ENCODE measurements around the gene IQGAP2. TPM values are rescaled to one million over a fixed set of nuclear protein-coding genes. Genes with fewer than 3 reads are reported as not detected.
"Not testable (repeated sequence)": the region's sequence is repeated elsewhere in the genome, so short reads cannot be mapped to it uniquely, and the experiment has no call there.

IQGAP2 gene
- total RNA-seq, 1 donor from 2014 or later = 2.4 TPM

DNA sequence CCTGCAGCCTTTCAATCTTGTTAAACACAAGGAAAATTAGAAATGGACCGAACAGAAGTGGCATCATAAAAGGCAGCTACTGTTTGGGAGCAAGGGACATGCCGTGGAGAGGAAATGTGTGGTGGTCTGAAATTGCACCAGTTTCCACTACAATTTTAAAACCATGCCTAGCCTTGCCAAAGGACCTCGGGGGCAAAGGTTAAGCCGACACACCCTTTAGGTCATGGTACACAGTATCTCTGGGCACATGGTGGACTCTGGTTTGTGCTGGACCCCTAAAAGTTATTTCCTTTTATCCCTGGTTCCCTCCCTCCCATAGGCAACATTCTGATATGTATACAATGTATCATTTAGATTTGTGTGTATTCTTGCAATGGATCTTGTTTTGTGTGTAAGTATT, 142.1 kb downstream of the IQGAP2 start:
- DNase-seq = no peak

DNA sequence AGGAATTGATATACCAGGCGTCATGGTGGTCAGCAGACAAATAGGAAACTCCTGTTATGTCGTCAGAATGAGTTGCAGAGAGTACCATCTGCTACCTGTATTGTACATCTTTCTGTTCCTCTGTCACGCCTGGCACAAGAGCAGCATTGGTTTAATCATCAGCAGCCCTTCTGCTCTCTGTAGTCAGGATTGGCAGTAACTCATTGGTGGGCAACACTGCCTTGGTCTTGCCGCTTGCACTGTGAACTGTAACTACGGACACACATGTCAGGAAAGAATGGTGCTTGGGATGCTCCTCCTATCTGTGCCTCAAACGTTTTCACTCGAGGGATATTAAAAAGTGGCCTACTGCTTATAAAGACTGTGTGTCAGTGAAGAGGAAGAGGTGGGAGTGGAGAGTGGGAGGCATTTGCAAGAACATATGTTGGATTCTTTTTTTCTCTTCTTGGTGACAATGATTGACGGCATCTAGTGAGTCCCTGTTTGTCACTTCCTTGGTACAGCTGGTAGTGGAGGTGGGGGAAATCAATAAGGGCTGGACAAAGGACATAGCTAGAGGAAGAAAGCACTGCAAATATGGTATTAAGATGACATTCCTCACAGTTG, 143.5 kb downstream of the IQGAP2 start:
- DNase-seq = no peak

DNA sequence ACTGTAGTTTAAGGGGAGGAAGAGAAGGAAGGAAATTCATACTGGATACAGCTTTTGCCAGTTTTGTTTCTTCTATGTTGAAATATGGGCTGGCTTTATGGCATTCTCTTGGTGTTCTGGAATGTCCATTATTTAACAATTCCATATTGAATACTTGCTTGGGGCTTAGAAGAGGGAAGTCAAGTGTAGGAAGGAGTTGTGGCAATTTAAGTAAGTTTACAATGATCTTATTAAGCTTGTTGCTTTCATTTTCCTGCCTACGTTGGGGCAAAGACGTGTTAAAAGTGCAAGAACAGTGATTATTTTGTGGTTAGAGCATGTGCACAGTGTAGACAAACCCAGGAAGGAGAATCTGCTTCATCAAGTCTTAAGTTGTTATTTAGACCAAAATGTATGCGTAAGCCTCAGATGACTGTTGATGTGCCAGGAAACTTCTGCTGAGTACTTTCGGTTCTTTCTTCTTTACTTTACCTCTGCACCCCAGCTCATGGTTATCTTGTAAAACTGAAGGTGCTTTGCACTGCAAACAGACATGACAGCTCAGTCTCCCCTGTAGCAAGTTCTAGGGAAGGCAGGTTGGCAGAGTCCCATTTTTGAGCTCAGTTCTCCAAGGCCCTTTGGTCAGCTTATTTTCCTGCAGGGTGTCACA, 144.3 kb downstream of the IQGAP2 start:
- DNase-seq = no peak

DNA sequence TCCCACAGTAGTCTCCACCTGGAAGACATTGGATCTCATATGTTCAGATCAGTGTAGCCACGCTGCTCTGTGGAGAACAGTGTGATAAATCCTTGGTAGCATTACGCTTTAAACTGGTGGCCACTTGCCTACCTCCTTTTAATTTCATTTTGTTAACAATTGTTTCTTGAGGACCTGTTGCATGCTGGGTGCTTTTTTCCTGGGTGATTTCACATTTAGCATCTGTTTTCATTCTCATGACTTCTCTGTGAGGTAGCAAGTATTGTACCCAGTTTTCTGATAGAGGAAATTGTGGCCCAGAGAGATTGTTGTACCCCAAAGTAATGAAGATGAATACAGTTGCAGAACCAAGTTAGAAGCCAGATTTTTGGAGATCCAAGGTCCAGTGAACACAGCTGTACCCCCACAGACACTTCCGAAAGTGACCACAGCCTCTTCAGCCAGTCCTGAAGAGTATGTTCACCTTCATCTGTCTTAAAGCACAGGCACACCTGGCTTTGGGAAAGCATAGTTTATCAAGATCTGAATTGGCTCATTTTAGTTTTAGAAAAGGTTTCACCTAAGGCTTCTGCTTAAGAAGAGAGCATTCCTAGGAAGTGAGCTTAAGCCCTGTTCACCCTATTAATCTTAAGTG, 144.9 kb downstream of the IQGAP2 start:
- no peak for DNase-seq

DNA sequence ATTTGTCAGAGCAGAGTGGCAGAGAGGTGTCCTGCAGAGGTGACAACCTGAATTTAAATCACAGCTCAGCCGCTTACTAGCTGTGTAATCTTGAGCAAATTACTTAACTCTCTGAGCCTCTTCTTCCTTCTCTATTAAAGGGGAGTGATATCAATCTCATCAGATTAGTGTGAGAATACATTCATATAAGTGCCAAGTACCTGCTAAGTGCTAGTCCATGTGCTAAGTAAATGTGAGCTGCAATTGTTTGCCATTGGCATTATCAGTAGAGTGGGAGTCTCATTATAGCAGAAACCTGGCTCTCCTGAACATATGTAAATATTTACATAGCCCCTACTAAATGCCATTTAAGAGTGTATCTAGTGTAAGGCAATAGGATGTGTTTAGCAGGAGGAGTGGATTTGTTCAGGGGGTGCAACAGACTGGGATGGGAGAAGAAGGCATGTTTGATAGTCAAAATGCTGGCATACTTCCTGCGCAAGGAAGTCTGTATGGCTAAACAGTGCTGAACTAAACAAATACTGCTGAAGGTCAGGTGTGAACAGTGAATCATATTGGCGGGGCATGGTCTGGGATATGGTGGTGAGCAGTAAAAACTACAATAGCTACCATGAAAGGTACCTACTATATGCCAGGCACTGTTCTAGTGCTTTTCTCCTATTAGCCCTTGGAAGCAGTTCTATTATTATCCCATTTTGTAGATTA, 145.6 kb downstream of the IQGAP2 start:
- DNase-seq = no peak

DNA sequence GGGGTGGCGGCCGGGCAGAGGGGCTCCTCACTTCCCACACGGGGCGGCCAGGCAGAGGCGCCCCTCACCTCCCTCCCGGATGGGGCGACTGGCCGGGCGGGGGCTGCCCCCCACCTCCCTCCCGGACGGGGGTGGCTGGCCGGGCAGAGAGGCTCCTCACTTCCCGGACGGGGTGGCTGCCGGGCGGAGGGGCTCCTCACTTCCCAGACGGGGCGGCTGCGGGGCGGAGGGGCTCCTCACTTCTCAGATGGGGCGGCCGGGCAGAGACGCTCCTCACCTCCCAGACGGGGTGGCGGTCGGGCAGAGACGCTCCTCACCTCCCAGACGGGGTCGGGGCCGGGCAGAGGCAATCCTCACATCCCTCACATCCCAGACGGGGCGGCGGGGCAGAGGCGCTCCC, 147.8 kb downstream of the IQGAP2 start:
- not testable (repeated sequence) for DNase-seq

DNA sequence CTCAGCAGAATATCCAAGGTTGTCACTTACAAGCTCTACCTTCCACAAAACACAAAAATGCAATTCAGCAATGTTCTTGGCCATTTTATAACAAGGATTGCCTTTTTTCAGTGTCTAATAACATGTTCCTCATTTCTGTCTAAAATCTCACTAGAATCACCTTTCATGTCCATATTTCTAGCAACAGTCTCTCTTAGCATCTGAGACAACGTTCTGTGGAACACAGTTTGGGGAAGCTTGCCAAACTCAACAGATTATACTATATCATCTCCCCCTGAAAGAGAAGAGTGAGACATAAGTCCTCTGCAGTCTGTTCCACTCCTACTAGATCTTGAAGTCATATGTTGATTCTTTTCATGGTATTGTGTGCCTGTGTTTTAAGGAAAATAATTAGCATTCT, 149.5 kb downstream of the IQGAP2 start:
- DNase-seq = no peak

DNA sequence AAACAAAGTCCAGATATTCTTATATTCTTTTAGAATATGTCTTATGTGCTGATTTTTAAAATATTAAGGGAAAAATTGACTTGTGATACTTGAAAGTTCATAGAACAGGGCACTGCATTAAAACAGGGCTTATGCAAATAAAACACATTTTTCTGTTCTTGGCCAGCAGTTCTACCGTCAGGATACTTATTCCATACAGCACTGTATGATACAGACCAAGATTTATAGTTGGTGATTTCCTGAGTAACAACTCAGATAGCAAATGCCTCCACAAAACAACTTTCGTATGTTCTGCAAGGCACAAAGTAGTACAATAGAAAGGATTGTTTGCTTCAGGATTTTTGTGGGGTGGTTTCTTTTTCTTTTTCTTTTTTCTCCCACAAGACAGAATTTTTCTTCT, 150.2 kb downstream of the IQGAP2 start:
- no peak for DNase-seq

DNA sequence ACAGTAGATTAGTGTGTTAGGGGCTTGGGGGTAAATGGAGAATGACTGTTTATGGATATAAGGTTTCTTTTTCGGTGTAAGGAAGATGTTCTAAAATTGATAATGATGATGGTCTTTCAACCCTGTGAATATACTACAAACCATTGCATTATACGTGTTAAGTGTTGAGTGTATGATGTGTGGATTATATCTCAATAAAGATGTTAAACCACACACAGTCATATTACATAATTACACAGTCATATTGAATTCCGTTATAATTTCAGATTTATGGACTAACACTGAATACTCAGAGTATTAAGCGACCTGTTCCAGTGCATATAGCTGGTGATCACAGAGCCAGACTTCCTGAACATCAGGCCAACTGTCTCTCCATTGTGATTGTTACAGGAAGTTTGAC, 152.0 kb downstream of the IQGAP2 start:
- no peak for DNase-seq

DNA sequence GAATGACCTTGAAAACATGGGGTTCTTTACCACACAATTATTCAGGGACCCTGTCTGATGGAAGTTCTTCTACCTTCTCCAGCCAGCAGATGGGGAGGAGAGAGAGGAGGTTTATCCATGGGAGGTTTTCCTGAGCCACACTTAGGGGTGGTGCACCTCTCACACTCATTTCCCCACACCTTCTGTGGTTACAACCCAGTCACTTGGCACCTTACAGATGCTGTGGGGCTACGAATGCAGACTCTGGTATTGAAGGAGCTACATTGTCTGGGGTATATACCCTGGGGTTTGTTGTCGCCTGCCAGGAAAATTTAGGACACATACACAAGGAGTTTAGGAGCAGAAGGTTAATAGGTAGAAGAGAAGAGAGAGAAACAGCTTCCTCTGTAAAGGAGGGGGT, 152.6 kb downstream of the IQGAP2 start:
- no peak for DNase-seq

DNA sequence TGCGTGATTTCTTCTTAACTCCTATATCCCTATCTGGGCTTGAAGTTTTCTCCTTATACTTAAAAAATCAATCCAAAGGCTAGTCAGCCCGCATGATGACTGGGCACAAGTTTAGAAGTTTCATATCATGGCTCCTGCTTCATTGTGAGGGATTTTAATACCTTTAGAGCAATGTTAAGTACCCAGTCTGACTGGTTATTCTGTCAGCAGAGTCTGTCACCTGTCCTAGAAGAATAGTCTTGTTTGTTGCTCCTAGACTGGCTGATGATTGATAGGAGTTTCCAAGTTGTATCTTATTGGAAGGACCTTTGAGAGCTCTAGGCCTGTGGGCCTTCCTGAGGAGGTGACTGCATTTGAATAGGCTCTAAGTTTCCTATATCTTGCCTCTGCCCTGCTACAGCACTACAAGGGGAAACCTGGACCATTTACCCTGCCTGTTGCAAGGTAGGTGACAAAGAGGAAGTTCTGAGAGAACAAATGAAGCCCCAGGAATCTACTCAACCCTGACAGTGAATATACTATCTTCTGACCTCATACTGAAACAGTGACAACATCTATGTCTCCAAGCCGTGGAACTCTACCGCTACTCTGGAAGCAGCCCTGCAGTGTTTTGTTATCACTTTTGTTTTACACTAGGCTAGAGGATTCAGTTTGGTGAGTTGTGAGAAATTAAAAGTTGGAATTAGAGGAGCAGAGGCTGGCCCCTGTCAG, 153.6 kb downstream of the IQGAP2 start:
- DNase-seq = no peak

DNA sequence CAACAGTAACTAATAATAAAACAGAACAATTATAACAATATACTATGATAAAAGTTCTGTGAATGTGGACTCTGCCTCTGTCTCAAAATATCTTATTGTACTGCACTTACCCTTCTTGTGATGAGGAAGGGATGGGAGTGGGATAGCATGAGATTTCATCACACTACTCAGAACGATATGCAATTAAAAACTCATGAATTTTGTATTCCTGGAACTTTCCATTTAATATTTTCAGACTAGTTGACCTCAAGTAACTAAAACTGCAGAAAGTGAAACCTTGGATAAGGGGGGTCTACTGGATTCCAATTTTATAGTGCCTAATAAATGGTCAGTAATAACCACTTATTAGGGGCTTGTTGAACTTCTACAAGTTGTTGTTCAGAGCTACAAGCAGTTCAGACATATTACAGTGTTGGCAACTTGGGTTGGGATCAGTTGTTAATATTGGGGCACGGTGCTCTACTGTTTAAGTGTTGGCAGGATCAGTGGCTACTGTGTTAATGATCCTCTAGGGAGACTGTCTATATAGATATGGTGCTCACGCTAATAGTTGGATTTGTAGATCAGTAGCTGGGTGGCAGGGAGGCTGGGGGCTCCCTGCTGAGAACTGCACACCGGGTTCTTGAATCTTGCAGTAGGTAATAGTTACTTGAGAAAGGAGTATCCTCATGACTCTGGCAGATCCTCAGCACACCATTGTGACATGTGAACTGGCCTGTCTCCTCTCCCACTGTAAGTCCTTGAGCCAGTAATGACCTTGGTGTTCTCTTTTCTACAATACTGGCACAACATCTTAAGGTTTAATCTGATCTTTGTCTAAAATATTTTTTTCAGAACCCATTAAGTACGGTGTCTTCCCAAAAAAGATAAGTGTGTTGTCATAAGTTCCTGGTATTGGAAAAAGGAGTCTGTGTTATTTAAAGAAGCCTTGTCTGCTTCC, 158.1 kb downstream of the IQGAP2 start:
- no peak for DNase-seq

DNA sequence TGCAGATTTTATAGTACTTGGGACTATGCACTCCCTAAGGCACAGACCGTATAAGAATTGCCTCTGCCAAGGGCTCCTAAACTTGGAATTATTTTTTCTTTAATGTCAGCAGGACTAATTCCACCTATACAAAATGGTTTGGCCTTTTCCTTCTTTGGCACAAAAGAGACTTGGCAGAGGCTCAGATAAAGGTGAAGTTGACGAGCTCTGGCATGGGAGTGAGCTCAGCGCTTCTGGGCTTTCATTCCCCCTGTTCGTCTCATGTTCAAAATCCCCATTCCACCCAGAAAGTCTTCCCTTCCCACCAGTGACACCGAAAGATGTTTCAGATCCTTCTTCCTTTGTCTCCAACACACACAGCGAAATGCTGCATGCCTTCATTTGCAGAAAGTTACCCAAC, 158.9 kb downstream of the IQGAP2 start:
- no peak for DNase-seq

DNA sequence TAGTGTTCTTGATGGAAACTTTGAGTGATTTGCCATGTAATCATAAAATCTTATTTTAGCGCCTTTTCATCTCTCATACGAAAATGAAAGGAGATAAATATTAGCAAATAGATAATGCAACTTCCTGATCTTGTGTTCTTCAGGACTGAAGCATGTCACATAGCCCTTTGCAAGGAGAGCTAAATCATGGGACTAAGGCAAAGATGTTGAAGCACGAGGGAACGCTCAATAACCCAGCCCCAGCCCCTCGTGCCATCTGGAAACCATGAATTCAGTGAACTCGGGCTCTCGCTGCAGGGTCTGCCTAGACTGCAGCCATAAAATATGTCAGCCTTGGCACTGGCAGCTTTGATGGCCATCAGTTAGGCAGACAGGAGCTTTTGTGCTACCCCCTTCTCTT, 161.9 kb downstream of the IQGAP2 start:
- no peak for DNase-seq

DNA sequence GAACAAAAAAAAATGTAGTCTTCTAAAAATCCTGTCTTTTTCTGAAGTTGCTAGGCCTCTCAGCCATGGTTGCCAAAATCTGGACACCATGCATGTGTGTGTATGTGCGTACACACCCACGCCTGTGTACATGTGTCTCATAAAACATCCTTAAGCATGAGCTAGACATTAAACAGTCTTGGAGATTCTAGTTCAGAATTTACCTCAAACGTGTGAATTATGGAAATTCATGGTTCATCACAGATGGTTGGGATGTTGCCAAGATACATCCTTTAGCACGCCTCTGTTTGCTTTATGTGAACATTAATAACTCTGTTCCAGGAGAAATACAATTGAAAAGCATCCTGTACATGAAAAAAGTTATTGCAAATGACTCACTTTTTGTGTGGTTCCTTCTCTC, 167.1 kb downstream of the IQGAP2 start:
- no peak for DNase-seq

DNA sequence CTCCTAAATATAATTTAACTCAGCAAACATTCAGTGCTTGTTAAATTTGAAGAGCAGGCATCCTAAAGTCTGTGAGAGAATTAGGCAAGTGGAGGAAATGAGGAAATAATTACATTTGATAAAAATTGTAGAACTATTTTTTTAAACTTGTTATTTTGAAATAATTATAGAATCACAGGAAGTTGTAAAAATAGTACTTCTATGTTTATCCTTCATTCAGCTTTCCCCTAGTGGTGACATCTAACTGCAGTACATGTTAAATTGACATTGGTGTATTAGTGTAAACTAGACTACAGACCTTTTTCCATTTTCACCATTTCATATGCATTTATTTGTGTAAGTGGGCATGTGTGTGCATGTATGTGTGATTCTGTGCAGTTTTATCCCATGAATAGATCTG, 168.5 kb downstream of the IQGAP2 start:
- no peak for DNase-seq

DNA sequence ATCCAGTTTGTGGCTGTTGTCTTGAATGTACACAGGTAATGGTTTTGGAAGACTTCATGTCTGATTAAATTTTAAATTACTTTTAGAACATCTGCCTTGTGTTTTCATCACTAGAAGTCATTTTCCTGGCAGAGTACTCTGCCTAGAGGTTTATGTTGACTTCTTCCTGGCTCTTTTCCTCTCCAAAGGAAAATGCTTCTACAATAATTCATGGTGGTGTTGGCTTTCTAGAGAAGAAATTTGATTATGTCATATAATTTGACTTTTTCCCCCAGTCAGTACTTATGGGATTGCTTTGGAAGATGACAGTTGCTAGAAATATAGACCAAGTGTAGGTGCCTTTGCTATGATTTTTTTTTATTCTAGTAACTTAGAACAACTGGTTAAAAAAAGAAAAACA, 173.4 kb downstream of the IQGAP2 start:
- DNase-seq = no peak

DNA sequence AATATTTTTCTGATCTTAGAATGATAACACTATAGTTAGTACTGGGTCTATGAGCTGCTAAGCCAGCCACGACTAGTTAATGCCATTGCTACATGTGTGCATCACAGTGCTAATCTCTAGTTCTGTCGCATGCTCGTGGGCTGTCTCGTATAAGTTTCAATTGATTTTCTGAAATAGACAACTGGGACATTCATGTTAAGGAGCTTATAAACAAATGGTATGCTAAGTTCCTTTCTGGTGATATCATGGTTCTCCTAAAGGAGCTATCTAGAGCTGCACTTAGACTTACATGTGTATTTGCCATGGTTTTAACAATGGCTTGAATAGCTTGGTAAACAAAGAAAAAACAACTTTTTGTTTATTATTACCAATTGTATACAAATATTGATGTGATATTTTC, 173.9 kb downstream of the IQGAP2 start:
- DNase-seq = no peak

DNA sequence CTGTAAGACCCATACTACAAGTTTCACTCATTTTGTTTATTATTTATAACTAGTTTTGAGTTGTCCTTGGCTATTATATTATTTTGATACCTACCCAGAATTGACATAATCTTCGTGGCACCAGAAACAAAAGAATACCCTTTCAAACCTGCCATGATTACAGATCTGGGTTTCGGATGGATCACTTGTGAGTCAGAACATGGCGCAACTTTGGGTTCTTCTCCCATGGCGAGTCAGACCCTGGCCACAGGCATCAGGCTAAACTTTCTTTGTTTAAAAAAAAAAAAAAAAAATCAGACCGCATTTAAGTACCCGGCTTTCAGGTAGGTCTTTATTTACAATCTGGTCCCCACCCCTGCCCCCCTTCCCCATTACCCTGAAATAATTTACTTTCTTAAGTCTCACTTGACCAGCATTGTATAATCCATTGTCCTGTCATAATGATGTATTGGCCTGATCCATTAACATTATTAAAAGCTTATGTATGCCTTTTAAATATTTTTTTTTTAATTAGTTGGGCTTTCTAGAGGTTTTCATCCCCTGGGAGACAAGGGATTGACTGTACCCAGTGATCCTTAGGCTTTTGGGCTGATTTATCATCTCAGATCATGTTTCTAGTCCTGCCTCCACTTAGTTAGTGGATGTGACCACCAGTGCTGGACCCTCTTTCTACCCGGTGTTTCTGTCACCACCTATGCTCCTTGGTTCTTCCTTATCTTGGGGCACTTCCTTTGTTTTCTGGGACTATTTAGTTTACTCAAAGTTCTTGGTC, 176.3 kb downstream of the IQGAP2 start:
- DNase-seq = no peak

DNA sequence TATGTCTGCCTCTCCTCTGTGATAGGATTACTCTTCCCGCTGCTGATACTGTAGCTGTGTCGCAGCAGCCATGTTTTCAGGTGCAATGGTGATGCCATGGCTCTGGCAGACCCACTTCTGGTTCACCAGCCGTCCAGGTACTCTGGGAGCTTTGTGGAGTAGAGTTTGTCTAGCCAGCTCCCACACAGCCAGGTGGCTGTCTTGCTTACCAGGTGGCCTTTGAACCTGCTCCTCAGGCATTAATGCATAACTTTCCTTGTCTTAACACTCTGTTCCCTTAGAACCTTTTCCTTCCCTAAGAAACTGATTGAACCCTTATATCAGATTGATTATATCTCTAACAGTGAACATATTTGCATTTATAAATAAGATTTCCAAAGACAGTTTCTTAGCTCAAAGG, 177.9 kb downstream of the IQGAP2 start:
- DNase-seq = no peak

All from dermis blood vessel endothelial cell (primary cell).